ENCODE measurements around the gene FOS. TPM values are rescaled to one million over a fixed set of nuclear protein-coding genes. Genes with fewer than 3 reads are reported as not detected.
A peak's percentile ranks its signal among the peaks of the same experiment; 100 is the strongest.

The FOS gene
- total and polyA plus RNA-seq, 7 donors = 108 to 1,048 (median 374) TPM

DNA sequence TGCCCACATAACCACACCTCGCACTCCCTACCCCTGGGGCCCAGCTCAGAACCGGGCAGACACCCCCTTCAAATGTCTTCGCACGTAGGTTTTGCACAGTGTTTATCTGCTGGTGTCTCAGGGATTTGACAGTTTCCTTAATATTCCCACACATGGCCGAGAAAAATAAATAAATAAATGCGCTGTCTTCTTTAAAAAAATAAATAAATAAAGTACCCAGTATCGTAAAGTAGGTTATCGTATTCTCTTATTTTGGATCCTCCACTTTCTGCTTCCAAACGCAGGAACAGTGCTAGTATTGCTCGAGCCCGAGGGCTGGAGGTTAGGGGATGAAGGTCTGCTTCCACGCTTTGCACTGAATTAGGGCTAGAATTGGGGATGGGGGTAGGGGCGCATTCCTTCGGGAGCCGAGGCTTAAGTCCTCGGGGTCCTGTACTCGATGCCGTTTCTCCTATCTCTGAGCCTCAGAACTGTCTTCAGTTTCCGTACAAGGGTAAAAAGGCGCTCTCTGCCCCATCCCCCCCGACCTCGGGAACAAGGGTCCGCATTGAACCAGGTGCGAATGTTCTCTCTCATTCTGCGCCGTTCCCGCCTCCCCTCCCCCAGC lies 710 bp upstream of the FOS start:
- H3K36me3 ChIP-seq = peaks cover 0 to 20% (median 8%) of the 10 kb centered on the region in 4 donors
- TF ChIP-seq CTCF (IDR thresholded peaks at IDR 0.05) (no peak), EP300 (IDR thresholded peaks at IDR 0.05) (no peak), POLR2AphosphoS5 (IDR thresholded peaks at IDR 0.05) (peak in 2 of 4 donors; percentile 2 to 43), POLR2A (IDR thresholded peaks at IDR 0.05) (peak in 1 of 2 donors; percentile 7)
- peak overlapping the region; percentile 99 to 100 (median 100) for H3K27ac ChIP-seq
- H3K4me3 ChIP-seq = peak overlapping the region; percentile 57 to 83 (median 68)
- H3K9me3 ChIP-seq = no peaks in the 10 kb centered on the region
- no peak for DNase-seq
- peaks cover 0 to 57% (median 49%) of the 10 kb centered on the region in 4 donors for H3K4me1 ChIP-seq
- H3K27me3 ChIP-seq = no peaks in the 10 kb centered on the region
- intact Hi-C loops (cut with DNase I) = loop anchor here (1.0 to 10.0 kb wide), 4 partner anchors 17 to 1757 kb away; partner anchors contain the start of gene TMED10
- WGBS, 2 donors = 1% methylated on average over 27 of the region's 27 CpGs

DNA sequence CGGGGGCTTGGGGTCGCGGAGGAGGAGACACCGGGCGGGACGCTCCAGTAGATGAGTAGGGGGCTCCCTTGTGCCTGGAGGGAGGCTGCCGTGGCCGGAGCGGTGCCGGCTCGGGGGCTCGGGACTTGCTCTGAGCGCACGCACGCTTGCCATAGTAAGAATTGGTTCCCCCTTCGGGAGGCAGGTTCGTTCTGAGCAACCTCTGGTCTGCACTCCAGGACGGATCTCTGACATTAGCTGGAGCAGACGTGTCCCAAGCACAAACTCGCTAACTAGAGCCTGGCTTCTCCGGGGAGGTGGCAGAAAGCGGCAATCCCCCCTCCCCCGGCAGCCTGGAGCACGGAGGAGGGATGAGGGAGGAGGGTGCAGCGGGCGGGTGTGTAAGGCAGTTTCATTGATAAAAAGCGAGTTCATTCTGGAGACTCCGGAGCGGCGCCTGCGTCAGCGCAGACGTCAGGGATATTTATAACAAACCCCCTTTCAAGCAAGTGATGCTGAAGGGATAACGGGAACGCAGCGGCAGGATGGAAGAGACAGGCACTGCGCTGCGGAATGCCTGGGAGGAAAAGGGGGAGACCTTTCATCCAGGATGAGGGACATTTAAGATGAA lies 630 bp downstream of the FOS start:
- Histone ChIP-seq H3K27ac (peak overlapping the region; percentile 99 to 100 (median 100)), H3K36me3 (peaks cover 0 to 20% (median 8%) of the 10 kb centered on the region in 4 donors), H3K4me3 (peak overlapping the region; percentile 57 to 83 (median 68)), H3K4me1 (peaks cover 0 to 43% (median 36%) of the 10 kb centered on the region in 4 donors), H3K9me3 (no peaks in the 10 kb centered on the region), H3K27me3 (no peaks in the 10 kb centered on the region)
- TF ChIP-seq EP300 (IDR thresholded peaks at IDR 0.05) (peak; percentile 75 to 97 (median 92)), POLR2AphosphoS5 (IDR thresholded peaks at IDR 0.05) (peak; percentile 45 to 95 (median 70)), CTCF (IDR thresholded peaks at IDR 0.05) (no peak), POLR2A (IDR thresholded peaks at IDR 0.05) (no peak)
- WGBS, 2 donors = 1% methylated on average over 38 of the region's 38 CpGs
- DNase-seq = peak; percentile 94
- intact Hi-C loops (cut with DNase I) = loop anchor here (5.0 to 10.0 kb wide), 3 partner anchors 42 to 1756 kb away; partner anchors contain the start of gene TMED10

DNA sequence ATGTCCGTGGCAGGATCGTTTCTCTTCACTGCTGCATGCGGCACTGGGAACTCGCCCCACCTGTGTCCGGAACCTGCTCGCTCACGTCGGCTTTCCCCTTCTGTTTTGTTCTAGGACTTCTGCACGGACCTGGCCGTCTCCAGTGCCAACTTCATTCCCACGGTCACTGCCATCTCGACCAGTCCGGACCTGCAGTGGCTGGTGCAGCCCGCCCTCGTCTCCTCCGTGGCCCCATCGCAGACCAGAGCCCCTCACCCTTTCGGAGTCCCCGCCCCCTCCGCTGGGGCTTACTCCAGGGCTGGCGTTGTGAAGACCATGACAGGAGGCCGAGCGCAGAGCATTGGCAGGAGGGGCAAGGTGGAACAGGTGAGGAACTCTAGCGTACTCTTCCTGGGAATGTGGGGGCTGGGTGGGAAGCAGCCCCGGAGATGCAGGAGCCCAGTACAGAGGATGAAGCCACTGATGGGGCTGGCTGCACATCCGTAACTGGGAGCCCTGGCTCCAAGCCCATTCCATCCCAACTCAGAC lies 1.2 kb downstream of the FOS start:
- H3K4me1 ChIP-seq = peaks cover 0 to 43% (median 34%) of the 10 kb centered on the region in 4 donors
- intact Hi-C loops (cut with DNase I) = loop anchor here (5.0 to 10.0 kb wide), 3 partner anchors 43 to 1755 kb away; partner anchors contain the start of gene TMED10
- H3K27me3 ChIP-seq = no peaks in the 10 kb centered on the region
- no peaks in the 10 kb centered on the region for H3K9me3 ChIP-seq
- peak overlapping the region; percentile 99 to 100 (median 100) for H3K27ac ChIP-seq
- 17 to 19% methylated on average over 26 of the region's 26 CpGs for WGBS, 2 donors
- H3K4me3 ChIP-seq = peak overlapping the region; percentile 57 to 83 (median 68)
- peak; percentile 82 for DNase-seq
- TF ChIP-seq EP300 (IDR thresholded peaks at IDR 0.05) (no peak), POLR2AphosphoS5 (IDR thresholded peaks at IDR 0.05) (peak in 2 of 4 donors; percentile 44 to 53), CTCF (IDR thresholded peaks at IDR 0.05) (no peak)
- H3K36me3 ChIP-seq = peaks cover 0 to 20% (median 8%) of the 10 kb centered on the region in 4 donors

DNA sequence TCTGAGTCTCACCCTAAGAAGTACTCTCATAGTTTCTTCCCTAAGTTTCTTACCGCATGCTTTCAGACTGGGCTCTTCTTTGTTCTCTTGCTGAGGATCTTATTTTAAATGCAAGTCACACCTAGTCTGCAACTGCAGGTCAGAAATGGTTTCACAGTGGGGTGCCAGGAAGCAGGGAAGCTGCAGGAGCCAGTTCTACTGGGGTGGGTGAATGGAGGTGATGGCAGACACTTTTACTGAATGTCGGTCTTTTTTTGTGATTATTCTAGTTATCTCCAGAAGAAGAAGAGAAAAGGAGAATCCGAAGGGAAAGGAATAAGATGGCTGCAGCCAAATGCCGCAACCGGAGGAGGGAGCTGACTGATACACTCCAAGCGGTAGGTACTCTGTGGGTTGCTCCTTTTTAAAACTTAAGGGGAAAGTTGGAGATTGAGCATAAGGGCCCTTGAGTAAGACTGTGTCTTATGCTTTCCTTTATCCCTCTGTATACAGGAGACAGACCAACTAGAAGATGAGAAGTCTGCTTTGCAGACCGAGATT lies 1.7 kb downstream of the FOS start:
- peak overlapping the region; percentile 99 to 100 (median 100) for H3K27ac ChIP-seq
- DNase-seq = peak; percentile 64
- WGBS, 2 donors = 88 to 90% methylated on average over 7 of the region's 7 CpGs

More for the DNA sequence above, 1.7 kb downstream of the FOS start:
- H3K9me3 ChIP-seq = no peaks in the 10 kb centered on the region
- peak overlapping the region; percentile 57 to 83 (median 68) for H3K4me3 ChIP-seq
- peaks cover 0 to 43% (median 33%) of the 10 kb centered on the region in 4 donors for H3K4me1 ChIP-seq
- intact Hi-C loops (cut with DNase I) = no loop called here
- no peaks in the 10 kb centered on the region for H3K27me3 ChIP-seq
- peaks cover 0 to 20% (median 8%) of the 10 kb centered on the region in 4 donors for H3K36me3 ChIP-seq
- TF ChIP-seq POLR2A (IDR thresholded peaks at IDR 0.05) (no peak), POLR2AphosphoS5 (IDR thresholded peaks at IDR 0.05) (peak in 1 of 4 donors; percentile 2), CTCF (IDR thresholded peaks at IDR 0.05) (no peak), EP300 (IDR thresholded peaks at IDR 0.05) (no peak)

All from sigmoid colon (tissue), 7 donors.